ENCODE results near the gene STMND1. TPM values are rescaled to one million over a fixed set of nuclear protein-coding genes. Genes with fewer than 3 reads are reported as not detected.

Gene STMND1
- total RNA-seq, 1 experiment from 2014 or later, result not detected

GRCh38 chr6:17152703-17153102 is 50.9 kb downstream of the STMND1 start:
- TF ChIP-seq CTCF (conservative IDR thresholded peaks at IDR 0.05), result no peak

More at GRCh38 chr6:17152703-17153102, 50.9 kb downstream of the STMND1 start:
- Histone ChIP-seq H2BK20ac (ENCODE audit: low read depth, low read length, poor library complexity, severe bottlenecking) (no peak overlapping the region), H3K23ac (ENCODE audit: insufficient read length, low read depth, low read length) (no peak overlapping the region), H2AFZ (ENCODE audit: low read length) (no peak overlapping the region), H2AK5ac (ENCODE audit: insufficient read length, low read length) (no peak overlapping the region), H3T11ph (ENCODE audit: low read length) (no peak overlapping the region), H2BK12ac (ENCODE audit: insufficient read length, low read depth, low read length) (no peak overlapping the region), H3K79me1 (ENCODE audit: insufficient read depth, low read depth, low read length, poor library complexity, severe bottlenecking) (no peaks in the 10 kb centered on the region), H3K9ac (ENCODE audit: extremely low read depth, insufficient read length, low read length) (no peak overlapping the region), H3K27me3 (ENCODE audit: insufficient read depth, low read length) (no peaks in the 10 kb centered on the region), H2BK5ac (ENCODE audit: insufficient read length, low read length) (no peak overlapping the region), H3K9me3 (ENCODE audit: control insufficient read depth, low read depth, low read length) (no peaks in the 10 kb centered on the region), H3K4me1 (ENCODE audit: insufficient read depth, low read length) (no peaks in the 10 kb centered on the region), H2BK120ac (ENCODE audit: low read depth, low read length, poor library complexity, severe bottlenecking) (no peak overlapping the region), H4K5ac (ENCODE audit: insufficient read length, low read depth, low read length) (no peak overlapping the region), H3K27ac (ENCODE audit: insufficient read length, low read depth, low read length) (no peak overlapping the region), H3K23me2 (ENCODE audit: insufficient read length, low read depth, low read length, poor library complexity, severe bottlenecking) (no peaks in the 10 kb centered on the region), H4K91ac (ENCODE audit: insufficient read length, low read depth, low read length) (no peak overlapping the region), H3K4ac (ENCODE audit: low read depth, low read length) (no peak overlapping the region), H4K8ac (replicated peaks; ENCODE audit: insufficient read length, low read depth, low read length) (no peak overlapping the region), H3K4me2 (ENCODE audit: insufficient read depth, insufficient read length, low read length) (no peak overlapping the region), H4K20me1 (ENCODE audit: control insufficient read depth, insufficient read depth, insufficient read length) (no peaks in the 10 kb centered on the region), H3K56ac (ENCODE audit: insufficient read length, low read depth, low read length) (no peak overlapping the region), H2BK15ac (ENCODE audit: low read depth, low read length) (no peak overlapping the region), H3K79me2 (ENCODE audit: insufficient read depth, low read length) (no peaks in the 10 kb centered on the region), H3K14ac (ENCODE audit: insufficient read depth, low read length) (no peak overlapping the region), H3K18ac (ENCODE audit: insufficient read length, low read depth, low read length) (no peak overlapping the region)
- Mint-ChIP-seq H3K27me3 (ENCODE audit: low read depth) (peaks cover 6% of the 10 kb centered on the region), H3K4me1 (no peaks in the 10 kb centered on the region), H3K9me3 (peaks cover 3 to 10% of the 10 kb centered on the region in 2 experiments; a peak in 4 of 5 replicates), H3K27ac (no peak overlapping the region), H3K4me3 (no peak overlapping the region), H3K36me3 (ENCODE audit: insufficient read depth in 1 of 3, low read depth in 3 of 3) (0 out of 7 replicates have a peak, but pooled peaks cover 0 to 2% (median 0%) of the 10 kb centered on the region in 3 experiments)
- no peak for DNase-seq
